ENCODE data around the gene SUCLG1.
"Not testable (repeated sequence)": the region's sequence is repeated elsewhere in the genome, so short reads cannot be mapped to it uniquely, and the experiment has no call there.

The SUCLG1 gene

DNA sequence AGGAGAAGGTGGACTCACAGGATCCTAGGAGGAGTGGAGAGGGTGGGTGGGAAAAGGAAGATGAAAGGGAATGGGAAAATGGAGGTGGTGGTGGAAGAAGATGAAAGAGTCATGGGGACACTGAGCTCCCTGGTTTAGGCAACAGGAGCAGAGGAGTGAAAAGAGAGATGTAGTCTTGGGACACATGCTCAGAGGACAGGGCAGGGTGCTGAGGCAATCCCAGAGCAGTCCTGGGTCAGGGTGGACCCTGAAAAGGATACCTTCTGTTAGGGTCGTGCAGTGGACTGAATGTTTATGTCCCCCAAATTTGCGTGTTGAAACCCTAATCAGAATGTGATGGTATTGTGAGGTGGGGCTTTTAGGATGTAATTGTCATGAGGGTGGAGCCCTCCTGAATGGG lies 37.9 kb downstream of the SUCLG1 start:
- no peak for DNase-seq (ENCODE audit: low spot score)

DNA sequence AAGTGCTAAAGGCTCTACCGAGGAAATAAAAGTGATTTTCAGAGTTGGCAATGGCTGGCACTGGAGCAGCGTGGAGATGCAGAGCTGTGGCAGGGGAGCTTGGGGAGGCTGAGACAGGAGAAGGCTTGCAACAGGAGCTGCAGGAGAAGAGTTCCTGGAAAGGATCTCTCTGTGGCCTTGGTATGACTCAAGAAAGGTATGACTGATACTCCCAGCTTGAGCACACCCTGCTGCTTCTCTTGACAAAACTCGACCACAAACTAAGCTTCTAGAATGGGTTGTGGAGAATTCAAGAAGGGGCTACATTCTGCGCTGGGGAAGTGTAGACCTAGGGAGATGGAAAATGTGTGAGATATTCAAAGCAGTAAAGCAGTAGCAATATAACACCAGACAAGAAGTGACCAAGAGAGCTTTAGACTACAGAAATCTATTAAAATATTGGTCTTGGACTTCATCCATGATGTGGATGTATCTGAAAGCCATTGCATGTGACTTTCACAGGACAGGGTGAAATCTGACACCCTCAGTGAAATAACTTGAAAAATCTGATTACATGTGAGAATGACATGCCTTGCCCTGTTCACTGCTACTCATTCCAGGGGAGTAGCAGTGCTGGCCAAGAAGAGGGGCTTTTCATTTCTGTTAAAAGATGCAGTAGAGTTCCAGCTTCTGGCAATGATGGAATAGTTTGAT lies 41.5 kb downstream of the SUCLG1 start:
- DNase-seq (ENCODE audit: low spot score): no peak

DNA sequence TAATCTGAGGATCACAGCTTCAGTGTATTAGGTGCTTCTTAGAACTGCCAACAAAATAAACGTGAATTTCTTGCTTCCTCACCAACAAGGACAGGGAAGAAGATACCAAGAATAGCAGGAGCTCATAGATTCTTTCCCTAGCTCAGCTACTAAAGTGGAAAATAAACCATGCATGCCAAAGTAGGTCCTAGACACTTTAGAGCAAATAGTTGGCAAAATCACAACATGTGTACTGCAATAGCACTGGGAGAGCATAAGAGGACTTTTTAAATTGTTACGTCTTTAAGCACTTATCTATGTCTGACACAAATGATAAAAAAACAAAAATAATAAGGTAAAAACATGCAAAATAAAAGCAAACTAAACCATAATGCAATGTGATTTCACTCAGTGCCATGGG lies 49.5 kb downstream of the SUCLG1 start:
- DNase-seq (ENCODE audit: low spot score): no peak

DNA sequence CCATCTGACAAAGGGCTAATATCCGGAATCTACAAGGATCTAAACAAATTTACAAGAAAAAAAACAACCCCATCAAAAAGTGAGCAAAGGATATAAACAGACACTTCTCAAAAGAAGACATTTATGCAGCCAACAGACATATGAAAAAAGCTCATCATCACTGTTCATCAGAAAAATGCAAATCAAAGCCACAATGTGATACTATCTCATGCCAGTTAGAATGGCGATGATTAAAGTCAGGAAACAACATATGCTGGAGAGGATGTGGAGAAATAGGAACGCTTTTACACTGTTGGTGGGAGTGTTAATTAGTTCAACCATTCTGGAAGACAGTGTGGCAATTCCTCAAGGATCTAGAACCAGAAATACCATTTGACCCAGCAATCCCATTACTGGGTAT lies 57.0 kb downstream of the SUCLG1 start:
- DNase-seq (ENCODE audit: low spot score): not testable (repeated sequence)

DNA sequence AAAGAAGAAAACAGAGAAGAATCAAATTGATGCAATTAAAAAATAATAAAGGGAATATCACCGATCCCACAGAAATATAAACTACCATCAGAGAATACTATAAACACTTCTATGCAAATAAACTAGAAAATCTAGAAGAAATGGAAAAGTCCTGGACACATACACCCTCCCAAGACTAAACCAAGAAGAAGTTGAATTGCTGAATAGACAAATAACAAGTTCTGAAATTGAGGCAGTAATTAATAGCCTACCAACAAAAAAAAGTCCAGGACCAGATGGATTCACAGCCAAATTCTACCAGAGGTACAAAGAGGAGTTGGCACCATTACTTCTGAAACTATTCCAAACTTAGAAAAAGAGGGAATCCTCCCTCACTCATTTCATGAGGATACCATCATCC lies 59.2 kb downstream of the SUCLG1 start:
- DNase-seq (ENCODE audit: low spot score): not testable (repeated sequence)

DNA sequence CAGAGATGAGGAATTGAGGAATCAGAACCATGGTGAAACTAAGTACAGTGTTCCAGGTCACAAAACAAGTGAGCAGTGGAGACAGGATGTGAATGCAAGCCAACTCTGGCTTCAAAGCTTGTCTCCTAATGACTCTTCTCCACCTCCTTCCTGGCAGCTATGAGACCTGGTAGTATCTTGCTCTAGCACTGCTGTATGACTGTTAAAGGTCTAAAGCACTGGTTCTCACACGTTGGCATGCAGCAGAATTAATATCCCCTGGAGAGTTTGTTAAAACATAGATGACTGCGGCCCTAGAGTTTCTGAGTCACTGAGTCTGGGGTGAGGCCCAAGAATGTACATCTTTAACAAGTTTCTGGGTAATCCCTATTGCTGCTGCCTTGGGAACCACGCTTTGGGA lies 63.3 kb downstream of the SUCLG1 start:
- no peak for DNase-seq (ENCODE audit: low spot score)

DNA sequence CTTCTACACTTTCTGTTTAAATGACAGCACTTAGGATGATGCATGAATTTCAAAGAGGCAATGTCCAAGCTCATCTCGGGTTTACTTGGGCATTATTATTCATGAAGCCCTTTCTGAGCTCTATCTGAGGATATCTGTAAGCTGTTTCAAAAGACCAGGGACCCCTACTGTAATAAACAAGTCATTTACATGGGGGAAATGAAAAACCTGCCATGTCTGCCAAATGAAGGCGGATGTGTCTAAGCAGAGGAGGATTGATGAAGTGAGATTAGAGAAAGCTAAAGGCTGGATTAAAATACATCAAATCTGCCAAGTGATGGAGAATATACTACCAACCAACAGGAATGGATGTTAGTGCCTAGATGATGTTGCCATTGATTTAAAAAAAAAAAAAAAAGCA lies 64.5 kb downstream of the SUCLG1 start:
- no peak for DNase-seq (ENCODE audit: low spot score)

DNA sequence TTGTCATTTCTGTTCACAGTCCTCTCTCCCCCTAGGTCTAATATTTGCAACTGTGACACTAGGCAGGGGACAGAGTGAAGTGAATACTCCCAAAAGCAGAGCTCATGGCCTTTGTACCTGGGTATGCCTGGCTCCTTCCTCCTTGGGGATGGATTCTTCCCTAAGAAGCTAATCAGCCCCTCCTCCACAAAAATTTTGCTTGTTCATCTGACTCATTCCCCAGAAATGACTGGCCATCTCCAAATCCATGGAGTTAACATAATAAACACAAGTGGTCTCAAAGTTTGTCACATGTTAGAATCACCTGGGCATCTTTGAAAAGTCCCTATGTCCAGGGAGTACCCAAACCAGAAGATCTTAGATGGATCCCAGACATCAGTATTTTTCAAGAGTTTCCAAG lies 65.3 kb downstream of the SUCLG1 start:
- DNase-seq (ENCODE audit: low spot score): no peak

DNA sequence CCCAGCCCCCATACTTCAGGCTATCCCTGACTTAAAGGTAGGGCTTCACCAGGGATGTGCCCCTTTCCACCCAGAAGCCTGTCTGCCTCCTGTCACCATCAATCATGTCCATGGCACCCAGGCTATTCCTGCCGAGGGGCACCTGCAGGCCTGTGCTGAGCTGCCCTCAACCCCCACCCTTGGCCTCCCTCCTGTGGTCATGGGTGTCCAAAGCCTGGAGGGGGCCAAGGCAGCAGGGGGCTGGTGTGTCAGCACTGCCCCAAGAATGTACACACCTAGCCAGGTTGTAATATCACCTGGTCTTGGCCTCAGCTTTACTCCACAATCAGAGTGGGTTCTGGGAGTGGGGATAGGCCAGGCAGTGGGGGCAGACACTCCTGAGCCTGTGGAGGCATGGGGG lies 69.3 kb downstream of the SUCLG1 start:
- DNase-seq (ENCODE audit: low spot score): no peak

DNA sequence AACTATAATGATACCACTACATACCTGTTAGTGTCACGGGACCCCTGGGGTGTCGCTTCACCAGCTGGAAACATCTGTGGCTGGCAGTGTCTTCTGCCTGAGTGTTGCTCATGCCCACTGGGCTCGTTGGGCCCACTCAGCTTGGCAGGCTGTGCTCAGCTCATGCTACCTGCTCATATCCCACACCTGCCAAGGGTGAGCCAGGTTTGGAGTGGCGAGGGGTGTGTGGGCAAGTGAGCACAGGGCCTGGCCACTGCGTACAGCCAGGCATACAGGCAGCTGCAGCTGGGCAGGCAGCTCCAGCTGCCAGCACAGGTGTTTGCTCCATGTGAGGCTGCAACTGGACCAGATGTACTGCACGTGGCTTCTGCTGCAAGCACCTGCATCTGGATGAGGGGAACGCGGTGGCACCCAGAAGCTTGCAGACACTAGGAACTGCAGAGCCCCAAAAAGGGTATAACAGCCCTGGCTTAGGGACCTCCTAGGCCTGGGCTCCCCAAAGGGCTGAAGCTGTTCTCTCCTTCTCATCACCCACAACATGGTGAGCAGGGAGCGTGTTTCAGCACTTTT lies 70.1 kb downstream of the SUCLG1 start:
- no peak for DNase-seq (ENCODE audit: low spot score)

DNA sequence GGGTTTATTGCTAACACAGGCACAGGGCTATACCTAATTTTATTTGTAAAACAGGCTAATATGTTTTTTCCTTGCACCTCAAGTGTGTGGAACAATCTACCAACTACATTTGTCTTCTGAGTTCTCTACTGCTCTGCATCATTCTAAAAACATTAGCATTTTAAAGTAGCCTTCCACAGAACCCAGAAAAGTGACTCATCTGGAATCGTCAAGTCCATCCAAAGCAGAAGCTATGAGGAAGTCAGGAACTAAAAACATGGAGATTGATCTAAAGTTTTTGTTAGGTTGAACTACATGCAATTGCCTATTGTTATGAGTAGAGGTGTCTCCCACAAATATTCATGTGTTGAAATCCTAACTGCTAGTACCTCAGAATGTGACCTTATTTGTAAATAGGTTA lies 70.9 kb downstream of the SUCLG1 start:
- no peak for DNase-seq (ENCODE audit: low spot score)

DNA sequence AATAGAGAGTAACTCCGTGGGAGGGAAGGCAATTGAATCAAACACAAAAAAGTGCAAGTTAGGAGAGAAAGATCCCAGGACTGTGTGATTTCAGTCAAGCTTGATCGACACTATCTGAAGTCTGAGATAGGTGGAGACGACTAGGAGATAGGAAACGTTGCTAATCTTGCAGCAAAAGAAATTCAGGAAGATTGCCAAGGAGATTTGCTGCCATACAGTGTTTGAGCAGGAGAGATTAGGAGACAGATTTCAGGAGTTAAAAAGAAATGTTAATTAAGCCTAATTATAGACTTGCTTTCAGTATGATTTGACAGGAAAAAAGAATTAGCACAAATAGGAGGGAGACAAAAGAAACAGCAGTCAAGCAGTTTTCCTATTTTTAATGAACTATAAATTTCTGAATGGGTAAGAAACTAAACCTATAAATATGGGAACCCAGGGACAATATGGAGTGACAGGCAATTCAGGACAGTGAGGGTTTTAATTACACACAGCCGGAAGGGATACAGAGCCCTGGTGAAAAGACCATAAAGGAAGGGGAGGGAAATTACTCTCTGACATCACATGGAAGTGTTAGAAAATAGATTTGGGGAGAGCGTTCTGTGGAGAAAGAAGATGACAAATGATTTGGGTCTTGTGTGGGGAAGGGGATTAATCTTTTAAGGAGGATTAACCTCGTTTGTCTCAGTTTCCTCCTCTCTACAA lies 72.6 kb downstream of the SUCLG1 start:
- no peak for DNase-seq (ENCODE audit: low spot score)

DNA sequence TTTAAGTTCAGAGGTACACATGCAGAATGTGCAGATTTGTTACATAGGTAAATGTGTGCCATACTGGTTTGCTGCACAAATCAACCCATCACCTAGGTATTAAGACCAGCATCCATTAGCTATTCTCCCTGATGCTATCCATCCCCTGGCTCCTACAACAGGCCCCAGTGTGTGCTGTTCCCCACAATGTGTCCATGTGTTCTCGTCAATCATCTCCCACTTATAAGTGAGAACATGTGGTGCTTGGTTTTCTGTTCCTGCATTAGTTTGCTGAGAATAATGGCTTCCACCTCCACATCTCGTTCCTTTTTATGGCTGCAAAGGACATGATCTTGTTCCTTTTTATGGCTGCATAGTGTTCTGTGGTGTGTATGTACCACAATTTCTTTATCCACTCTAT lies 75.8 kb downstream of the SUCLG1 start:
- no peak for DNase-seq (ENCODE audit: low spot score)

DNA sequence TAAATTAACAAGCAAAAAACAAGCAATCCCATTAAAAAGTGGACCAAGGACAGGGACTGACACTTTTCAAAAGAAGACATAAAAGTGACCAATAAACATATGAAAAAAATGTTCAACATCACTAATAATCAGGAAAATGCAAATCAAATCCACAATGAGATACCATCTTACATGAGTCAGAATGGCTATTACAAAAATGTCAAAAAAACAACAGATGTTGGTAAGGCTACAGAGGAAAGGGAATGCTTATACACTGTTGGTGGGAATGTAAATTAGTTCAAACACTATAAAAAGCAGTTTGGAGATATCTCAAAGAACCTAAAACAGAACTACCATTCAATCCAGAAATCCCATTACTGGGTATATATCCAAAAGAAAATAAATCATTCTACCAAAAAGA lies 78.2 kb downstream of the SUCLG1 start:
- DNase-seq (ENCODE audit: low spot score): no peak

DNA sequence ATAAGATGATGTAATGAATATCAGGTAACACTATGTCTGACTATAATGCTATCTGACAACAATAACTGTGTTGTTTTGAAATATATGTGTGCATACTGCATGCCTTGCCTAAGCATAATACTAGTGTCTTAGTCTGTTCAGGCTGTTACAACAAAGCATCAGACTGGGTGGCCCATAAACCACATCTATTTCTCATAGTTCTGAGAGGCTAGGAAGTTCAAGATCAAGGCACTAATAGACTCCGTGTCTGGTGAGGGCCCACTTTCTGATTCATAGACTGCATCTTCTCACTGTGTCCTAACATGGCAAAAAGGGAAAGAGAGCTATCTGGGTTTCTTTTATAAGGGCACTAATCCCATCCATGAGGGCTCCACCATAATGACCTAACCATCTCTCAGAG lies 80.1 kb downstream of the SUCLG1 start:
- DNase-seq (ENCODE audit: low spot score): no peak

DNA sequence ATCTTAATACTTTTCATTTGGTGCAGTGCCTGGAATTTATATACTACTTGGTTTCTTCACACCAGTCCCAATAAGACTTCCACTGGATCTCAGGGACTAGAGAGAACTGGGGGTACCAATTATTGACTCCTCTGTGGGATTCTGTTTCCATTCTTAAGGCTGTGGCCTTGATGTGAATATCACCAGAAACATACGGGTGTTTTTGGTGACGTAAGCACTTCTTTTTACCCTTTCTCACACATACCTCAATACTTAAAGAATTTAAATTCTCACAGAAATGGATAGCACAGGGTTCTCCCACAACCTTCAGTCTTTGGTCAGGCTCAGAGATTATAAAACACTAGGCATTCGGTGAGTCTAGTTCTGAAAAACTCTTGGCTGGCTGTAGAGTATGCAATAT lies 84.1 kb downstream of the SUCLG1 start:
- no peak for DNase-seq (ENCODE audit: low spot score)

DNA sequence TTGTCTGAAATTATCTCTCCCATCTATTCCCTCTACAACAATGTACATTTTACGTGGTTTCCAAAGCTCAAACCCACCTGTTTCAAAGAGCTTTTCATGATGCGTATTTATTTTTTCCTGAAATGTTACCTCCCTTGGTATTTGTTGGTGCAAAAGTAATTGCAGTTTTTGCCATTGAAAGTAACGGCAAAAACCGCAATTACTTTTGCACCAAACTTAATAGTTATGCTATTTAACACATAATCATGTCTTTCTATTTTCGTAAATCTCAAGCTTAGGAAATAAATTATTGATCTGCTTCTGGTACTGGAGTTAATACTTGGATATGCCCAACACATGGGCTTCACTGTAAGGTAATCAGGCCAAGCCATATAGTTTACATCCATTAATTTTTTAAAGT lies 85.2 kb downstream of the SUCLG1 start:
- DNase-seq (ENCODE audit: low spot score): no peak

Measured in SW480 (cell line).